Hepatocyte (in vitro differentiated cells): ENCODE results near the gene PSMD5. TPM values are rescaled to one million over a fixed set of nuclear protein-coding genes. Genes with fewer than 3 reads are reported as not detected.
"Not testable (repeated sequence)": the region's sequence is repeated elsewhere in the genome, so short reads cannot be mapped to it uniquely, and the experiment has no call there.

Source experiments
- DNase-seq: peaks from one replicate; pipeline ENCODE4 v3.0.0-alpha.2; 2016; ENCODE audit warnings: low spot score
- H2AFZ ChIP-seq: fragments of 200-600 bp; sonication (generic); 2 replicates; pipeline ENCODE4 v1.6.0; 2016; ENCODE audit warnings: antibody characterized with exemption, mild to moderate bottlenecking
- H3K27ac ChIP-seq: fragments of 200-600 bp; sonication (generic); 2 replicates; pipeline ENCODE4 v1.5.1; 2016; ENCODE audit warnings: mild to moderate bottlenecking
- H3K27me3 ChIP-seq: fragments of 200-600 bp; sonication (generic); 2 replicates; pipeline ENCODE4 v1.6.1; 2016
- H3K36me3 ChIP-seq: fragments of 200-600 bp; sonication (generic); replicated peaks from 2 replicates; pipeline ENCODE4 v1.5.1; 2016; ENCODE audit warnings: low read depth; ENCODE audit not compliant: insufficient read depth
- H3K4me1 ChIP-seq: fragments of 200-600 bp; sonication (generic); 2 replicates; pipeline ENCODE4 v1.5.1; 2016; ENCODE audit warnings: mild to moderate bottlenecking, moderate library complexity; ENCODE audit not compliant: insufficient read depth
- H3K4me2 ChIP-seq: fragments of 200-600 bp; sonication (generic); 2 replicates; pipeline ENCODE4 v1.6.0; 2016
- H3K4me3 ChIP-seq: fragments of 200-600 bp; sonication (generic); 2 replicates; pipeline ENCODE4 v1.5.1; 2016; ENCODE audit warnings: mild to moderate bottlenecking
- H3K79me2 ChIP-seq: fragments of 200-600 bp; sonication (generic); 2 replicates; pipeline ENCODE4 v1.6.0; 2017; ENCODE audit warnings: mild to moderate bottlenecking
- H3K9me2 ChIP-seq: fragments of 200-600 bp; sonication (generic); replicated peaks from 2 replicates; pipeline ENCODE4 v1.6.0; 2017; ENCODE audit warnings: mild to moderate bottlenecking; ENCODE audit not compliant: insufficient read depth
- H3K9me3 ChIP-seq: fragments of 200-600 bp; sonication (generic); 2 replicates; pipeline ENCODE4 v1.5.1; 2016; ENCODE audit warnings: low read depth, mild to moderate bottlenecking
- H4K20me1 ChIP-seq: fragments of 200-600 bp; sonication (generic); 2 replicates; pipeline ENCODE4 v1.6.0; 2016; ENCODE audit warnings: mild to moderate bottlenecking; ENCODE audit not compliant: insufficient read depth, poor library complexity, severe bottlenecking
- CTCF ChIP-seq: fragments of 200-600 bp; sonication (generic); IDR thresholded peaks from 2 replicates; pipeline ENCODE4 v1.5.1; 2016; ENCODE audit warnings: antibody characterized with exemption, mild to moderate bottlenecking; ENCODE audit not compliant: poor library complexity
- EZH2 ChIP-seq: fragments of 200-600 bp; sonication (generic); IDR thresholded peaks from 2 replicates; pipeline ENCODE4 v1.6.1; 2016; ENCODE audit warnings: antibody characterized with exemption, mild to moderate bottlenecking, borderline replicate concordance
- EZH2phosphoT487 ChIP-seq: fragments of 200-600 bp; sonication (generic); IDR thresholded peaks from one replicate; pipeline ENCODE4 v1.6.1; 2018; ENCODE audit warnings: antibody characterized with exemption, mild to moderate bottlenecking, low read depth, moderate library complexity; ENCODE audit not compliant: unreplicated experiment, severe bottlenecking
- WGBS: methylation state at CpG from one replicate; pipeline ENCODE4 v1.1.6; 2016; ENCODE audit warnings: low lambda C conversion rate; ENCODE audit errors: missing lambda C conversion rate; 5-methylcytosine and 5-hydroxymethylcytosine counted together
- polyA plus RNA-seq: library from polyadenylated mRNA; unstranded; fragments of >200 nt; fragmentation: Nextera tagmentation; extraction: Ambion mirVana; gene quantifications from 2 replicates; pipeline ENCODE4 v1.2.1, GENCODE V29; 2016
- total RNA-seq: library from RNA; depleted of rRNA; stranded (reverse); fragments of >200 nt; gene quantifications from 2 replicates; pipeline ENCODE4 v1.2.3, GENCODE V29; 2014

The PSMD5 gene
- total and polyA plus RNA-seq, 2 experiments from 2014 or later = 10.4 to 14.7 TPM

- H3K9me3 ChIP-seq = peaks cover 5% of the 10 kb centered on the region
- no peaks in the 10 kb centered on the region for H3K36me3 ChIP-seq
- H3K4me3 ChIP-seq = no peak overlapping the region
- H3K9me2 ChIP-seq = no peaks in the 10 kb centered on the region
- H3K27ac ChIP-seq = no peak overlapping the region
- H3K79me2 ChIP-seq = no peaks in the 10 kb centered on the region
- no peaks in the 10 kb centered on the region for H3K4me1 ChIP-seq
- H3K4me2 ChIP-seq = no peak overlapping the region
- no peak for DNase-seq
- H2AFZ ChIP-seq = no peak overlapping the region
- TF ChIP-seq EZH2phosphoT487 = no peak
- TF ChIP-seq EZH2 = no peak
- no peak for TF ChIP-seq CTCF
- H3K27me3 ChIP-seq = no peaks in the 10 kb centered on the region
- H4K20me1 ChIP-seq = no peaks in the 10 kb centered on the region
Measured at GRCh38 chr9:120808931-120809330, 33.8 kb downstream of the PSMD5 start.

GRCh38 chr9:120807607-120808379 lies 34.9 kb downstream of the PSMD5 start:
- H3K9me3 ChIP-seq = peaks cover 5% of the 10 kb centered on the region
- H3K4me2 ChIP-seq = no peak overlapping the region
- no peak overlapping the region for H3K27ac ChIP-seq
- DNase-seq = no peak
- H3K9me2 ChIP-seq = no peaks in the 10 kb centered on the region
- no peaks in the 10 kb centered on the region for H3K36me3 ChIP-seq
- H3K79me2 ChIP-seq = no peaks in the 10 kb centered on the region
- H3K4me1 ChIP-seq = no peaks in the 10 kb centered on the region
- no peaks in the 10 kb centered on the region for H4K20me1 ChIP-seq
- H3K4me3 ChIP-seq = no peak overlapping the region
- no peak for TF ChIP-seq CTCF
- no peak for TF ChIP-seq EZH2
- TF ChIP-seq EZH2phosphoT487 = no peak
- H2AFZ ChIP-seq = no peak overlapping the region
- H3K27me3 ChIP-seq = no peaks in the 10 kb centered on the region

- H3K9me3 ChIP-seq, H3K36me3 ChIP-seq, H3K4me2 ChIP-seq, H3K4me3 ChIP-seq, H4K20me1 ChIP-seq, H3K79me2 ChIP-seq, H3K27ac ChIP-seq, DNase-seq, H2AFZ ChIP-seq, H3K9me2 ChIP-seq, H3K27me3 ChIP-seq, H3K4me1 ChIP-seq: not testable (repeated sequence)
- WGBS = 80% methylated on average over 3 of the region's 3 CpGs
Measured at GRCh38 chr9:120804784-120805363, 37.8 kb downstream of the PSMD5 start.

GRCh38 chr9:120801441-120801840 lies 41.3 kb downstream of the PSMD5 start:
- Histone ChIP-seq H3K36me3 (no peaks in the 10 kb centered on the region), H3K27ac (peak overlapping the region; percentile 23), H3K9me3 (no peaks in the 10 kb centered on the region), H3K27me3 (no peaks in the 10 kb centered on the region), H4K20me1 (no peaks in the 10 kb centered on the region), H2AFZ (no peak overlapping the region), H3K4me3 (no peak overlapping the region), H3K9me2 (no peaks in the 10 kb centered on the region), H3K4me1 (no peaks in the 10 kb centered on the region), H3K79me2 (no peaks in the 10 kb centered on the region), H3K4me2 (peak overlapping the region; percentile 11)
- WGBS = 68% methylated on average over 7 of the region's 7 CpGs
- TF ChIP-seq EZH2 (no peak), CTCF (no peak), EZH2phosphoT487 (no peak)
- no peak for DNase-seq
